ENCODE data around the gene ESD.
"Not testable (repeated sequence)": the region's sequence is repeated elsewhere in the genome, so short reads cannot be mapped to it uniquely, and the experiment has no call there.

The ESD gene, protein sequence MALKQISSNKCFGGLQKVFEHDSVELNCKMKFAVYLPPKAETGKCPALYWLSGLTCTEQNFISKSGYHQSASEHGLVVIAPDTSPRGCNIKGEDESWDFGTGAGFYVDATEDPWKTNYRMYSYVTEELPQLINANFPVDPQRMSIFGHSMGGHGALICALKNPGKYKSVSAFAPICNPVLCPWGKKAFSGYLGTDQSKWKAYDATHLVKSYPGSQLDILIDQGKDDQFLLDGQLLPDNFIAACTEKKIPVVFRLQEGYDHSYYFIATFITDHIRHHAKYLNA

DNA sequence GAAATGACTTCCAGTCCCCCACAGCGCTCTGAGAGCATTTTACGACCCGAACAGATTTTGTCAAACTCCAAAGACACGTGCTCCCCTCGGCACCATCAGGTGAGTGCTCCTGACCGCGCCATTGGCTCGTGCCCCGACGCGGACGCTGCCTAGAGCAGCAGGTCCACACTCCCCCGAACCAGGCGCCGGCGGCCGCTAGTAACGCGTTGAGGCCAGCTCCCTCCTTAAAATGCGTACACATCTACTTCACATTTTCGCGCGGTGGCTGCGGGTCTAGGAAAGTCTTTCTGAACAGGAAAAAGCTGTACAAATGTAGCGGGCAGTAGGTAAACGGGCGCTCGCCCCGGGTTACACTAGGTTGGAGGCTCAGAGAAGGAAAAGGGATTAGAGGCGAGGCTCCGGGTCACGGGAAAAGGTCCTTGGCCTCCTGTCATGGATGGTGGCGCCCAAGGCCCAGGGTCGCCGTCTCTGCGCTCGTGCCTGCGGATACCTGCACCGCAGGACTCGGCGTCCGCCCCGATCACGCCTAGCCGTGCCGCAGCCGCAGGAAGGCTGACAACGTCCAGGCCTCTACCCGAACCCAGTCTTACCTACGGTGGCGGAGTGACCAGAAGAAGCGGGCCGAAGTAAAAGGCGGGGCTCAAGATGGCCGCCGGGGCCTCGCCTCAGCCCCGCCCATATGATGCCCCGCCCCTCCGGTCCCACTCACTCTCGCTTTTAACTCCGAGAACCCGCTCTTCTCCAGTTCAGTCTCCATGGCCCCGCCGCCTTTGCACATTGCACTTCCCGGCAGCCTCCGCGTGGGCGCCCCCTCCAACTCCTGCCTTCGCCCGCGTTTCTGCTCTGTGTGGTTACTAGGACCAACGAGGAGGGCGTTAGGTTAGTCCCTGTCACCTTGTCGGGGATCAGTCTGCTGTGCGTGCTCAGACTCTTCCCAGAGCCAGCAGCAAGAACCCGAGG lies at the start of gene ESD:
Gene ESD (minus strand): TSS at position 647 of the 960 bp plus-strand sequence. CDS start 5,748 bp downstream, outside the sequence.
- peak; percentile 91 for DNase-seq (ENCODE audit: low read depth)

DNA sequence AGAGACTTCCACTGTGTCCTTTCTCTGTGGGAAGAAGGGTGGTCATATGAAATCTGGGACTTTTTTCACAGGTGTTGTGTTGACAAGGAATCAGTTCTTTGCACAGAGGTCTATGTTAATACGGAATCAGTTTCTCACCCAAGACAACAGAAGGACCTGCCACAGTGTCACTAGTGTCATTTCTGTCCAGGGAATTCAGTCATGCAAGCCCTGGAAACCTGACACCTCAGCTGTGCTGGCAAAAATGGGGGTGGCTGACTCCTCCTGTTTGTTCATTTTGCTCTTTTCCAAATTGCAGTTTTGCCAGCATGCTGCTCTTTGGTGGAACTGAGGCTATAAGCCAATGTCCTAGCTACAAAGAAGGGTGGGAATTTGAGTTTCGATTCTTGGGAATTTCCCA lies 49.8 kb upstream of the ESD start:
- no peak for DNase-seq (ENCODE audit: low read depth)

DNA sequence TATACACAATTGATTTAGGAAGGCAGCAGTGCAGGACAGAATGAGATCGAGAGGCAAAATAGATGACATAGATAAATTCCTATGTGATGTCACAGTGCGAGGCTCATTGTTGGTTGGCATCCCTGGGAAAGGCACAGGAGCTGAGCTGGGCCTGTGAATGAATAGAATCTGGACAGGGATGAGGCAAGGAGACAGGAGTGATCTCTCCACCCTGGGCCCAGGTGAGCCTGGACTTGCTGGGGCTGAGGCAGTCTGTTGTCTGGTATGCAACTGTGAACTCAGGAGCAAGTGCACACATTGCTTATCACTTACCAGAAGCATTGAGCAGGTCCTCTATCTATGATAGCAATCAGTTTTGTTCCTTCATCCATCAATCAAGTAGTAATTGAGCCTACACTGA lies 48.2 kb upstream of the ESD start:
- DNase-seq (ENCODE audit: low read depth) = no peak

DNA sequence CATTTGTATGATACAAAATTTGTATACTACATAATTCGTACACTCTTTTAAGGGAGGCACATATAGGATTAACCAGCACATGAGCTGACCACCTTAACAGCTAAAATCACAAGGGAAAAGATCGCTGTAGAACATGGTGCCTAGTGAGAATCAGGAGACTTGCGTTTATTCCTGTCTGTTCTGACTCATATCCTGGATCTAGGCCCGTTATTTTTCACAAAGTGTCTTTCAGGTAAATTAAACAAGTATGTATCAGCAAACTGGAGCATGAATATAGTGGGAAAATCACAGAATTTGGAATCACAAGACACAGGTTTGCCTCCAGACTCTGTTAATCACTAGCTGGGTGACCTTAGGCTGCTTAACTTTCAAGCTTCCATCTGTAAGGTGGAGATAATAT lies 47.5 kb upstream of the ESD start:
- DNase-seq (ENCODE audit: low read depth) = no peak

DNA sequence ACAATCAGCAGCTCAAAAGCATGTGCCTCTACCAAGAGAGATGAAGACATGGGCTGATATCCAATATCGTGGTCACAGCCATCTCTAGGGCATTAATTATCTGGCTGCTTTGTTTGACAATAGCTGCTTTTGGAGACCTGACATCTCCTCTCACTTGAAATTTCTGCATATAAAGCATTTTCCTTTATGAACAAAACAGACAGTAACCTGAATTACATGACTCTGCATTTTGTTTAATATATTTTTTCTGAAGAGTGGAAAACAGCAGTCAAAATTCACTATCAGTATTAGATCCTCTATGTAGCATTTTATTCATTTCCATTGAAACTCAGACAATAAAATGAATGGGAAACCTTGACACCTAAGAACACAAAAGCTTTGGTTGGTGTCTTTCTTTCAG lies 42.4 kb upstream of the ESD start:
- DNase-seq (ENCODE audit: low read depth) = no peak

DNA sequence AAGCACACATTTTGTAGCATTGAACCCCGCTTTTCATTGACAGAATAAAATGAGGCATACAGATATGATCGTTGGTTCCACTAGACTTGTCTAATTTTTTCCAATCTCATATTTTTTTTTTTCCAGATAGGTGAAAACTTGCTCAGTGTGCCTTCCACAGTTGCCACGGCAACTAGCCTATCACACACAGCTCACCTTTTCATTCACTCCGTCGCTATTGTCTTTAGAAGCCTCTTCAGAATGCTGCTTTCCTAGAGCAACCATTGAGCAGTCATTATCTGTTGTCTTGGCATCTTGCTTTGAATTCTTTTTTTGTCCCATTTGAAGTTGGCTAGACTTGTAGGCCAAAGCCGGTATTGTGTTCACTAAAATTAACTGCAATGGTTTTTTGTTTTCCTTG lies 37.7 kb upstream of the ESD start:
- DNase-seq (ENCODE audit: low read depth) = no peak

DNA sequence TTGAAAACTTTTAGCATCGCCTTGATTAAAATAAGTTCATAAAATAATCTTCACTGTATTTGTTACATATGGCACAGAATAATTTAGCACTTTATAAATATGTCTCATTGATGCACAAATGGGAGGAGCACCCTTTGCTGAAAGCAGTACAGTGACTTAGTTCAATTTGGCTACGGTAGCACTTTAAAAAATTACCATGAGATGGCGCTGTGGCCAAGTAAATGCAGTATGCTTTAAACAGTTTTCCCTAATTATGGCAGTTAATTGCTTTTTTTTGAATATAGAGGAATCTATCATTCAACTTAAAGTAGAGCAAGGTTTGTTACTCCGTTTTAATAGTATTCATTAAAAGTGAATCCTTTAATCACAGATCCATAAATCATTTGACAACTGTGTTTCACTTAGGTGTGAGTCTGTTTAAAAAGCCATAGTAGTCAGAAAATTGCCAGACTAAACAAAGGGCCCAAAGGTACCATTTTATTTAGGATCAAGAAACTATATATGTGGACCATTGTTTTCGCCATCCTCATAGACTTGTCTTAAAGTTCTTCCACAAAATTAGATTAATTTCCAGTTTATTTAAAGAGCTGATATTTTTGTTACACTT lies 34.7 kb upstream of the ESD start:
- DNase-seq (ENCODE audit: low read depth) = no peak

DNA sequence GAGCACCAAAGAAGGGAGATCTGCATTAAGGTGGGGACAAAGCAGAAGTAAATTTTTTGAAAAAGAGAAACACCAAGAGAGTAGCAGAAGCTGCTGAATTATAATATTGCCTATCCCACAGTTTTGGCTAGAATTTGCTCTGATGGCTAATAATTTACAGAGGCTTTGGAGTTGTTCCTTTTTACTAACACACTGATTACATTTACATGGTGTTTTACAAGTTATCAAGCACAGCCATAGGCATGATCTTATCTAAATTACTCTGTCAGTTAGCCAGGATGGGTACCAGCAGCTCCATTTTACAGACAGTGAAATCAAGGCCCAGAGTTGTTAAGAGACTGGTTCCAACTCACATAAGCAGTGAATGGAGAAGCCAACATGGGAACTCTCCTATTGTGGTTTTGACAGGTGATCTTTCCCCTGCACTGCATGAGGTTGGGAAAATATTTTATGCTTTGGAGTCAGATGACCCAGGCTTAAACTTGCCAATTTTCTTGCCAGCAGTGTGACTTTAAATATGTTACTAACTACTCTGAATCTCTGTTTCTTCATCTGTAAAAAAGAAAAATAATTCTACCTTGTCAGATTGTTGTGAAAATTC lies 33.5 kb upstream of the ESD start:
- DNase-seq (ENCODE audit: low read depth) = no peak

DNA sequence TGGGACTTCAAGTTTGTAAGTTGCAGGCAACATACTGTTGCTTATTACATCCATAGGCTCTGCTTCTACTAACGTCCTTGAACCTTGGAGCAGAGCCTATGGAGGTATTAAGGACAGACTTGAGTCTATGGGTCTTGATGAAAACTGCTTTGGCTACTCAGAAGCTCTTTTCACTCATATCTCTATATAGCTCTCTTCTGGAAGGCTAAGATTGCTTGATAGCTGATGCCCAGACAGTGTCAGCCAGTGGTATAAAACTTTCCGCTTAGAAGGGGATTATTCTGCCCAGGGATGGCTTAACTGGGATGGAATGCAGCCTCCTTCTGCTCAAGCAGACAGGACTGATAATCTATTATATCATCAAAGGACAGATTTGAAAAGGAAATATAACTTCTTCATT lies 25.6 kb upstream of the ESD start:
- DNase-seq (ENCODE audit: low read depth) = no peak

DNA sequence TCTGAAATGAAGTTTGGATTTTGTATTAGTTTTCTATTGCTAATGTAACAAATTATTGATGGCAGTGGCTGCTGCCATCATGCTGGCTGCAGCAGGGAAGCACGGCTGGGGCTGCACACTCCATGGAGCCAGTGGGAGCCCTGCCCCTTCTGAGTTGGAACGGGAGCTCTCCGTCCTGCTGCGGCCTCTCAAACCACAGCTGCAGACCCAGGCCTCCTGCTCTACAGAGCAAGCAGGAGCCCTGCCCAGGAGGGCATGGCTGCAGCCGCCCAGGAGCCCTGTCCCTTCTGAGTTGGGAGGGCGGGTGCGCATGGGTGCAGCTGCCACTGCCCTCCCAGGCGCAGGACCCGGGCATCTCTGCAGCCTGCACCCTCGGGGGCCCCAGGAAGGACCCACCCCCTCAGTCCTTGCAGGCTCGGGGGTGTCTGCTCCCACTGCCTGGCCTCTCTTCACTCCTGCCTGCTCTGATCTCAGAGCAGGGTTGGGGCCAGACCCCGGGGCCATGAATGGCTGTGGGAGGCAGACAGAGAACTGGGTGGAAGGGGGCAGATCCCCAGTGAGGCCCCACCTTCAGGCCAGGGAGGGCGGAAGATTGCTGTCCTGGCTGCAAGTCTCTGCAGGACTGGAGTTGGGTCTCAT lies 21.0 kb upstream of the ESD start:
- no peak for DNase-seq (ENCODE audit: low read depth)

DNA sequence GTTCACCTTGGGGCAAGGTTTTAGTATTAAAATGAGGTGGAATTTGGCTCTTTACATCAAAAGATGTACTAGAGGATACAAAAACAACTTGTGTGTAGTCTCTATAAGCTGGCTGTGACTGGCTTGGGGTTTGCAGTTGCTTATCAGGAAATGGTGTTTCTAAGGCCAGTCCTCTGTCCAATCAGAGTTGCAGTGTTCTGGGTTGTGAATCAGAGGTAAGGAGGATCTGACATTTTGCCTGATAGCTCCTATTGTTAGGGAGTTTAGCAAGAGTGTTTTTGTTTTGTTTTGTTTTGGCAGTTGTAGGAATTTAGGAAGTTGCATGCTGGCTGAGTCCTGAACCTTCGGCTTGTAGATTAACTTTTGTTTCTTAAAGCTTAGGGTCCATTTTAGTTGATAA lies 20.1 kb upstream of the ESD start:
- no peak for DNase-seq (ENCODE audit: low read depth)

DNA sequence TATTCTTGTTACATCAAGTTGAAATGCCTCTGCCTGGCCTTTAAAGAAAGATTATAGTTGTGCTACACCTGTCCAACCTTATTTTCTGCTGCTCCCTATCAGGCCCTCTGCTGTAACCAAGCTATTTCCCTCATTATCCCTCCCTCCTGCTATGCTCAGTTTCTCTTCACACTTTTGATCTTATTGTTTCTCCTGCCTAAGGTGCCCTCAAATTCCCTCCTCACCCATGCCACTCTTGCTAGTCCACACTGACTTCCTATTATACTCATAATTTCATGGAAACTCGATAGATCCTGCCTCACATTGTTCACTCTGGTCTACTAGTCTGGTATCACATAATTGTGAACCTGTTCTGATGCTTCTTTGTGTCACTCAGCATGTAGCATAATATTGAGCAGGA lies 19.4 kb upstream of the ESD start:
- no peak for DNase-seq (ENCODE audit: low read depth)

DNA sequence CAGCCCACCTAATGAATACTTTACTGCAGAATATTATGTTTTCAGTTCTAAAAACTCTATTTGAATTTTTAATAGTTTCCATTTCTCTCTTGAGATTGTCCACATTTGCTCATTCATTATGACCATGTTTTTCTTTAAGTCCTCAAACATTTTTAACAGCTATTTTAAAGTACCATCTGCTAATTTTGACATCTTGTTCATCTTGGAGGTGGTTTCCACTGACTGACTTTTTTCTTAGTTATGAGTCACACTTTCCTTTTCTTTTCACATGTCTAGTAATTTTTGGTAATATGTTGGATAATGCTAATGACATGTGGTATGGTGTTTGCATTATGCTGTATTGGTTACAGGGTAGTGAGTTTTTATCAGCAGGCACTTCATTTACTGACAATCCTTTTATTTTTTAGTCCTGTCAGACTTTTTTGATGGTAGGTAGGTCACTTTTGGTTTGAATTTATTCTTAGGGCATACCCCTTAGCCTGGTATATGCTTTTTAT lies 15.4 kb upstream of the ESD start:
- DNase-seq (ENCODE audit: low read depth) = no peak

DNA sequence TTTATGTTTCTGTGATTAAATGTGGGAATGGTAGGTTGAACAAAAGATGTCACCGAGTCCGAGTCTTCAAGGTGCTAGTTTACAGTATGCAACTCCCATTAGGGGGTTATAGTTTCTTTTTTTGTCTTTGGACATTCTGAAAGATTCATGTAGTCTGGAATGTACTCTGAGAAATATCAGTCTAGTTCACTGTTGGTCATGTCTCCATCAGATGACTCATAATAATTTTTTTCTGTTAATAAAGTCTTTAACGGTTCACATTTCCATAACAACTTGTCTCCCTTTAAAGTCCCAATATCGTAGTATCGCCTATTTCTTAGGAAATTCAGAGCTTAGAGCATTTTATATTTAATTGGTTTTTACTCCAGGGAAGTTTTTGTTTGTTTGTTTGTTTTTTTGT lies 13.5 kb upstream of the ESD start:
- no peak for DNase-seq (ENCODE audit: low read depth)

DNA sequence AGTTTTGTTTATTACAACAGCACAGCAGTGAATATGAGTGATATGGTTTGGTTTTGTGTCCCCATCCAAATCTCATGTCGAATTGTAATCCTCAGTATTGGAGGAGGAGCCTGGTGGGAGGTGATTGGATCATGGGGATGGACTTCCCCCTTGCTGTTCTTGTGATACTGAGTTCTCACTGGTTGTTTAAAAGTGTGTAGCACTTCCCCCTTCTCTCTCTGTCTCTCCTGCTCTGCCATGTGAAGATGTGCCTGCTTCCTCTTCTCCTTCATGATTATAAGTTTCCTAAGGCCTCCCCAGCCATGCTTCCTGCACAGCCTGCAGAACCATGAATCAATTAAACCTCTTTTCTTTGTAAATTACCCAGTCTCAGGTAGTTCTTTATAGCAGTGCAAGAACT lies 8.0 kb upstream of the ESD start:
- not testable (repeated sequence) for DNase-seq (ENCODE audit: low read depth)

DNA sequence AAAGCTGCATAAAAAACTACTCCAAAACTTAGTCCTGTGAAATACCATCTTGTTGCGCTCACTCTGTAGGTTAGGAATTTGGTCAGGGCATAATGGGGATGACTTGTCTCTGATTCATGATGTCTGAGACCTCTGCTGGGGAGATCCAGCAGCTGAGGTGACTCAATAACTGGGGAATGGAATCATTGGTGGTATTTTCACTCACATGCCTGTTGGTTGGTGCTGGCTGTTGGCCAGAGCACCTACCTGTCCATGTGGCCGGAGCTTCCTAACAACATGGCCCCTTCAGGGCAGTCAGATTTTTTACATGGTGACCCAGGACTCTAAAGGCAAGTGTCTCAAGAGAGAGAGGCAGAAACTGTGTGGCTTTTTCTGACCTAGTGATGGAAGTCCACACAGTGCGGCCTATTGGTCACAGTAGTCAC lies 7.4 kb upstream of the ESD start:
- no peak for DNase-seq (ENCODE audit: low read depth)

DNA sequence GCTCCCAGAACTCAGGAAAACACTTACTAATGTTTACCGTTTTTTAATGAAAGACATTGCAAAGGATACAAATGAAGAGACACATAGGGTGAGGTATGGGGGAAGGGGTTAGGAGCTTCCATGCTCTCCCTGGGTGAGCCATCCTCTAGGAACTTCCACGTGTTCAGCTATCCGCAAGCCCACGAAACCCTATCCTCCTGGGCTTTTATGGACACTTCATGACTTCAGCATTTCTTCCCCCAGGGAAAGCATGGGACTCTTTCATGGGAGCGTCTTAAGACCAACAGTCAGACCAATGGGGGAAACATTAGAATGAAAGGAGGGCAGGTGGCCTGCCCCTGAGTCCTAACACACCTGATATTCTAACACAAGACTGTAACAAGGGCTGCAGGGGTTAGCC lies 6.6 kb upstream of the ESD start:
- no peak for DNase-seq (ENCODE audit: low read depth)

DNA sequence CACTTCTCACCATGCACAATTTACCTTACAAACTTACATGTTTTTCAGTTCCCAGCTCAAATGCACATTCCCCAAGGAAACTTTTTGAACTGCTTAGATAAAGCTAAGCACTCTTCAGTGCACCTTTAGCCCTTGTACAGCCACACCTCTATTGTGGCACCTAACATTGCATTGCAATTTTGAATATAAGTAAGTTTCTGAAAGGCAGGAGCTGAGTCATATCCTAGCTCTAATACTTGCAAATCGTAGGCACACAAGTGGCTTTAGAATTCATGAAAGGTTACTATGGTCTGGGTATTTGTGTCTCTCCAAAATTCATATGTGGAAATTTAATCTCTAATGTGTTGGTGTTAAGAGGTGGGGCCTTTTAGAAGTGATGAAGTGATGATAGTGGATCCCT lies 4.9 kb upstream of the ESD start:
- DNase-seq (ENCODE audit: low read depth) = no peak

DNA sequence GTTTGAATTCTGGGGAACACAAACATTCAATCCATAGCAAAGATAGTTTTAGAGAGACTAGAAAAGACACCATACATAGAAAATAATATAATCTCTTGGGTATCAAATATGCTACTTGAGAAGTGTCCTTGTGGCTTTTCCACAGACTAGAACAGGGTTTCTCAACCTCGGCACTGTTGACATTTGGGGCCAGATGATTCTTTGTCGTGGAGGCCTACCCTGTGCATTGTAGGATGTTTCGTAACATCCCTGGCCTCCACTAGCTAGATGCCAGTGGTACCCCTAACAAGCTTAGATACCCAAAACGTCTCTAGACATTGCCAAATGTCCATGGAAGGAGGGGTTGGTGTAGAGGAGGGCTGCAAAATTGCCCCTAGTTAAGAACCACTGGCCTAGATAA lies 2.2 kb upstream of the ESD start:
- no peak for DNase-seq (ENCODE audit: low read depth)

DNA sequence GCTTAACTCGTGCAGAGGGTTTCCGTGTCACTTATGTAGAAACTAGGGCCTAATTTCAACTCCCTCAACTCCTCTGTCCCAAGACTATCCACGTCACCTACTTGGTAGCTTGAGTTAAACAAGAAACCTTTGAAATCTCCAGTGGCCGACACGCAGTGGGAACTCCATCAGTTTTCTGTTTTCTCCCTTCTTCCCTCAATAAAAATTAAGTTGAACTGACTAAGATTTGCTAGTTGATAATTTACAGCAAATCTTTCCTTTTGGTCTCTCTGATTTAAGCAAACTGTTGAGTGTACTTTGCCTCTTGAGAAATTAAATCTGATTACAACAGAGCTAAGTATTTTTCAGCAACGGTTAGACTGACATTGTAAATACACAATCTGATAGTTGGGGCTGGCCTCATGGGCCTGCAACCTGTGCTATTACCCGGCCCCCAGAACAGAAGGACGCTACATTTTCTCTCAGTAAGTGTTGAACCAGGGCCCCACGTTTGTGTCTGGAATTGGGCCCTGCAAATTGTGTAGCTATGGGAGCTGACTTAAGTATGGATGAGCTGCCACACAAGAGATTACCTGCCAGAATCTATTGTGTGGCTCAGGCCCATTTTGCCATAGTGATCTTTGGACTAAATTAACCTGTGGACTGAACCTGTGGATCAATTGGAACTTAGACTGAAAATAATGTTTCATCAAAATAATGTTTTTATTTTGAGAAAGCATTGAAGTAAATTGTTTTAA lies 708 bp upstream of the ESD start:
- DNase-seq (ENCODE audit: low read depth) = no peak

DNA sequence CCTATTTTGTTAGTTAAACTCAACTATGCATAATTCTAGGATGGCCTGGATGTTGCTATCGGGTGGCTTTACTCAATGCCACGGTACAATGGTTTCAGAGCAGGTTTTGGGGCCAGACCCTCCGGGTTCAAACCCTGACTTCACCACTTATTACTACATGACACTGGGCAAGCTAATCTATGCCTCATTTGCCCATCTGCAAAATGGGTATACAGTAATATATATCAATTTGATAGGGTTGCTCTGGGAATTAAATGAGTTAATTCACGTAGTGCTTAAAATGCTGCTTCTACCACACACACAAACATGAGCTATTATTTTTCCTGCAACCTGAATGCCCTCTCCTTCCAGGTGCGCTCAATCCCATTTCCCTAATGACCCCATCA lies 839 bp downstream of the ESD start:
- DNase-seq (ENCODE audit: low read depth) = no peak

Data from stimulated activated CD8-positive, alpha-beta memory T cell treated with anti-CD3 and anti-CD28 coated beads, Interleukin-7, amount 100 ng/mL, for 24 hours (primary cell).